Measurements from ENCODE around the gene ZCCHC9. TPM values are rescaled to one million over a fixed set of nuclear protein-coding genes. Genes with fewer than 3 reads are reported as not detected.

Gene ZCCHC9
- total RNA-seq, 2 donors from 2014 or later: 9.4 to 10.3 TPM

DNA sequence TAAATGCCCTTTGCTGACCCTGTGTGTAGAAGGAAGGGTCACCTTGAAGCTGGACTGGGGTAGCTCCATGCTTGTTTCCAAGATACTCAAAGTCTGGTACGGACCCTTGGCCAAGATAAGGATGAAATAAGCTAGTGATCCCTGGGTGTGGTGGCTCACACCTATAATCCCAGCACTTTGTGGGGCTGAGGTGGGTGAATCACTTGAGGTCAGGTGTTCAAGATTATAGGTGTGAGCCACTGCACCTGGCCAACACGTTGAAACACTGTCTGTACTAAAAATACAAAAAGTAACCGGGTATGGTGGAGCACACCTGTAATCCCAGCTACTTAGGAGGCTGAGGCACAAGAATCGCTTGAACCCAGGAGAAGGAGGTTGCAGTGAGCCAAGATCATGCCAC, 59.3 kb downstream of the ZCCHC9 start:
- Histone ChIP-seq H3K27ac (no peak overlapping the region), H3K36me3 (no peaks in the 10 kb centered on the region), H3K27me3 (no peaks in the 10 kb centered on the region), H3K4me3 (no peak overlapping the region), H3K9me3 (no peaks in the 10 kb centered on the region), H3K4me1 (no peaks in the 10 kb centered on the region)
- TF ChIP-seq CTCF (IDR thresholded peaks at IDR 0.05): no peak
- DNase-seq (ENCODE audit: low spot score): no peak

DNA sequence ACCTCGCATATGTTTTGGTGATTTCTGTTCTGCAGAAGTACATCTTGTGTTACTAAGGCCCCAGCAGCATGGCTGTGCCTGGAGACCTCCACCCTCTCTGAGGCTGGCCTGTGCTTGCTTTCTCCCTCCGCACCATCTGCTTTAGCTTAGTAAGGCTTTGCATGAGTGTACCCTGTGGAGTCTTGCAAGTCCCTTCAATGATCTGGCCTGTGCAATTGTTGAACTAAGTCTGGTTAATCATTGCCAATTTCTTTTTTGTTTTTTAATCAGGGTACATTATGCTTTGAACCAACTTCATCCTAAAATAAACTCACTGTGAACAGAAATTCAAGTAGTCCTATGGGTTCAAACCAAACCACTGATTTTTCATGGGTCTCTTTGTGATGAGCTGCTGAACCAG, 60.2 kb downstream of the ZCCHC9 start:
- no peak for DNase-seq (ENCODE audit: low spot score)
- TF ChIP-seq CTCF (IDR thresholded peaks at IDR 0.05): no peak
- Histone ChIP-seq H3K4me3 (no peak overlapping the region), H3K9me3 (no peaks in the 10 kb centered on the region), H3K27me3 (no peaks in the 10 kb centered on the region), H3K4me1 (no peaks in the 10 kb centered on the region), H3K27ac (no peak overlapping the region), H3K36me3 (no peaks in the 10 kb centered on the region)

Other genes with a start within 250 kb of the ZCCHC9 start
- 1,000 to 10,000 TPM in 1 of 2 donors, 100 to 1,000 TPM in 1; 909 to 1,365 TPM for gene CKMT2, start 68.3 kb upstream of the ZCCHC9 start, total RNA-seq
- not detected for gene ACOT12, start 92.5 kb downstream of the ZCCHC9 start, total RNA-seq

Measured in right atrium auricular region (tissue), 2 donors.